Nephron progenitor cell (in vitro differentiated cells): ENCODE measurements around the gene COL25A1.

ENCODE experiments used
- DNase-seq: peaks from one replicate; pipeline ENCODE4 v3.0.0; 2021
- H3K27ac Mint-ChIP-seq: 2 replicates; pipeline ENCODE4 v1.8.0; 2021; ENCODE audit warnings: mild to moderate bottlenecking, moderate library complexity, mixed read lengths
- H3K27me3 Mint-ChIP-seq: 2 replicates; pipeline ENCODE4 v1.8.0; 2021; ENCODE audit warnings: mild to moderate bottlenecking, low read depth, mixed read lengths; ENCODE audit not compliant: poor library complexity
- H3K36me3 Mint-ChIP-seq: 2 replicates; pipeline ENCODE4 v1.8.0; 2021; ENCODE audit warnings: low read depth, mixed read lengths
- H3K4me1 Mint-ChIP-seq: 2 replicates; pipeline ENCODE4 v1.8.0; 2021; ENCODE audit warnings: mixed read lengths
- H3K4me3 Mint-ChIP-seq: 2 replicates; pipeline ENCODE4 v1.8.0; 2021; ENCODE audit warnings: mild to moderate bottlenecking, moderate library complexity, mixed read lengths
- H3K9me3 Mint-ChIP-seq: 2 replicates; pipeline ENCODE4 v1.8.0; 2021; ENCODE audit warnings: mild to moderate bottlenecking, moderate library complexity, mixed read lengths
- TF ChIP-seq, protein P1 (sequence below): fragments of 200-600 bp; sonication (generic); IDR thresholded peaks from 2 replicates; pipeline ENCODE4 v1.5.0; 2021; ENCODE audit warnings: antibody characterized with exemption

COL25A1 gene

DNA sequence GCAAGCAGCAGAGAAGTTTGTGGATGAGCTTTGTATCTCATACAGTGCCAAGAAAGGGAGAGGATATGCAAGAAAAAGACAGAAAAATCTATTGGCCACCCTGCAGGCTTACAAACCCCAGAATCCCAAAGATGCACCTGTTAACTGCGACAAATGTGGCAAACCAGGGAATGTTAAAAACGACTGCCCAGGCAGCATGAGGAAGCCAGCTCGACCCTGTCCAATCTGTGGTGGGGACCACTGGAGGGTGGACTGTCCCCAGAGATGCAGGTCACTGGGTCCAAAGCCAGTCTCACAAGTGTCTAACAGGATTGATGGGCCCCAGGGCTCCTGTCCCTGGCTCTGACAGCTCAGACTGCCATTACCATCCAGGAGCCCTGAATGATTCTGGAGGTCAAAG lies 12.9 kb upstream of the COL25A1 start:
- Mint-ChIP-seq H3K4me1 (no peaks in the 10 kb centered on the region), H3K9me3 (peaks cover 23% of the 10 kb centered on the region), H3K27me3 (peaks cover 12% of the 10 kb centered on the region), H3K27ac (no peak overlapping the region), H3K36me3 (no peaks in the 10 kb centered on the region), H3K4me3 (no peak overlapping the region)
- DNase-seq: no peak
- TF ChIP-seq, protein P1, sequence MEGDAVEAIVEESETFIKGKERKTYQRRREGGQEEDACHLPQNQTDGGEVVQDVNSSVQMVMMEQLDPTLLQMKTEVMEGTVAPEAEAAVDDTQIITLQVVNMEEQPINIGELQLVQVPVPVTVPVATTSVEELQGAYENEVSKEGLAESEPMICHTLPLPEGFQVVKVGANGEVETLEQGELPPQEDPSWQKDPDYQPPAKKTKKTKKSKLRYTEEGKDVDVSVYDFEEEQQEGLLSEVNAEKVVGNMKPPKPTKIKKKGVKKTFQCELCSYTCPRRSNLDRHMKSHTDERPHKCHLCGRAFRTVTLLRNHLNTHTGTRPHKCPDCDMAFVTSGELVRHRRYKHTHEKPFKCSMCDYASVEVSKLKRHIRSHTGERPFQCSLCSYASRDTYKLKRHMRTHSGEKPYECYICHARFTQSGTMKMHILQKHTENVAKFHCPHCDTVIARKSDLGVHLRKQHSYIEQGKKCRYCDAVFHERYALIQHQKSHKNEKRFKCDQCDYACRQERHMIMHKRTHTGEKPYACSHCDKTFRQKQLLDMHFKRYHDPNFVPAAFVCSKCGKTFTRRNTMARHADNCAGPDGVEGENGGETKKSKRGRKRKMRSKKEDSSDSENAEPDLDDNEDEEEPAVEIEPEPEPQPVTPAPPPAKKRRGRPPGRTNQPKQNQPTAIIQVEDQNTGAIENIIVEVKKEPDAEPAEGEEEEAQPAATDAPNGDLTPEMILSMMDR: no peak

DNA sequence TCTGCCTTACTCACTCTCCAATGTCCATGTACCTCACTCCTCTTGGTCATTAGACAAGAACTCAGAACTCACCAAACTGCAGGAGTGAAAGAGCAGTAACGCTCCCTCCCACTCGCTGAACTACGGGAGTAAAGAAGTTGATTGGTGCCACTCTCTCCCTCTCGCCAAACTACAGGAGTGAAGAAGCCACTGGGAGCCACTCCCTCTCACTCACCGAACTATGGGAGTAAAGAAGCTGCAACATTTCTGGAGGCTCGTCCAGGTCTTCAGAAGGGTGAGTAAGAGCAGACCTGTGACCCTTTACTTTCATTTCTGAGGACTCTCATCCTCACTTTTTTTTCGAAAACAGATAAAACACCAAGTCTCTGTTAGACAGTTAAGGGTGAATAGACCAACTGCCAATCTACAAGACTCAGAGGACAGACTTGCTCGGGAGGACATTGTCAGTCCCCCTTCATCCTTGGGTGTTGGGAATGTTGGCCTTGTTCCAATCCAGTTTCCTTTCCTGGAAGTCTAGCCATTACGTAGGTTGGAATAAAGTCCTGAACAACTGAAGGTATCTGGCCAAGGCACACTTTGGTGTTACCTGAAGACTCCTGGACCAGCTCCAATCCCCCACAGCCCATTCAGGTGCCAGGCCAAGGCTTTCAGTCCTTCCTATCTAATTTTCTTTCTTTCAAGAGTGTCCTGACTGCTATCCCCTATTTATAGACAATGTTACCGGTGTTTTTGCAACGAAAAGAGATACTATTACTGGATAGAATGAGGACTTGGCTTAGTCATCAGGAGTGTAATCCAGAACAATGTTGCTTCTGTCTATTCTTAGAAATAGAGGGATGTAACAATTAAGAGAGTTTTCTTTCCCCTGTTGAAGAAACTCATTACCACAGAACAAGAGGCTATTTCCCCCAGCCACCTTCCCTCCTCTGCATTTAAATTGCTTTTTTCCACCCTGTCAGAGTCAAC lies 11.0 kb upstream of the COL25A1 start:
- peaks cover 12% of the 10 kb centered on the region for H3K27me3 Mint-ChIP-seq
- no peak overlapping the region for H3K4me3 Mint-ChIP-seq
- TF ChIP-seq, protein P1: no peak
- DNase-seq: no peak
- no peak overlapping the region for H3K27ac Mint-ChIP-seq
- H3K36me3 Mint-ChIP-seq: no peaks in the 10 kb centered on the region
- H3K9me3 Mint-ChIP-seq: peaks cover 23% of the 10 kb centered on the region
- H3K4me1 Mint-ChIP-seq: no peaks in the 10 kb centered on the region

DNA sequence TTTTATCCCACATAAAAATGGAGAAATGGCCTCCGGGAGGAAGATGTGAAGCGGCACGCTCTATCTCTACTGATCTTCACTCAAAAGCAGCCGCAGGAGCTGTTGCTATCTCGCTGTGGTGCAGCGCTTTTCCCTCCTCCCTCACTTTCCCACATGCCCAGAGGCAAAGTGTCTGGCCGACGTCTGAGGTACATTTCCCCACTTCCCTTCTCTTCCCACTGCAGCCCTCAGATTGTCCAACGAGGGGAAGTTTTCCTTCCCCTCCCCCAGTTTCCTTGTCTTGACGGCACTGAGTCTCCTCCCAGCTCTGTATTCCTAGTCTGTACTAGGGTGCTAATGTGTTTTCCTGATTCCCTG lies 660 bp upstream of the COL25A1 start:
- Mint-ChIP-seq H3K4me3 (peak overlapping the region; percentile 84), H3K4me1 (peaks cover 17% of the 10 kb centered on the region), H3K27ac (no peak overlapping the region), H3K27me3 (peaks cover 42% of the 10 kb centered on the region), H3K9me3 (peaks cover 3% of the 10 kb centered on the region), H3K36me3 (no peaks in the 10 kb centered on the region)
- TF ChIP-seq, protein P1: no peak
- DNase-seq: no peak

DNA sequence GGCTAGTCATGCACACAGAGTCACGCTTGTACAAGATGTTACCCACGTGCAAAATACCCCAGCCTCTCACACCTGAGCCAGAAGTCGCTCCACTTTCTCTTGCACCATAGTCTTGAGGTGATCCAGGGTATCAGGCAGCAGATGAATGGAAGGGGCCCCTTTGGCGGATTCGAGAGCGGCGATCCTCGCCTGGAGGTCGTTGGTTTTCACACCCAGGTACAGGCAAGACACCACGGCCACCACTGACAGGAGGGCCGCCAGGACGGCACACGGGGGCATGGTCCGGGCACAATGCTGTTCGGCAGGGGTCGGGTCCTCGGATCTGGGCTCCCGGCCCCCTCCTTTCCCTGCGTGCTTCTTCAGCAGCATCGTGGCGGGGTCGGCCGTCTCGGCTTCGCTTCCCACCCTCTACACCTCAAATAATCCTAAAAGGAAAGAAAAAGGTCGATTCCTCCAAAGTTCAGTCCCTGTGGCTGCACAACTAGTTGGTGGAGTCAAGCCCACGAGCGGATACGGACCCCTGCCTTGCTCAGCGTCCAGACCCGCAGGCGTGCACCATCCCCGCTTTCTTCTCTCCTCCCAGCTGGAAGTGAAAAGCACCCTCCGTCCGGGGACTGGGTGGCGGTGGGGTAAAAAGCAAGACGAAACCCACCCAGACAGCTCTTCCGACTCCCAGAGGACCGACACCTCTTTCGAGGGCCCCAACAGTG lies 652 bp downstream of the COL25A1 start:
- Mint-ChIP-seq H3K36me3 (no peaks in the 10 kb centered on the region), H3K4me1 (peaks cover 17% of the 10 kb centered on the region), H3K9me3 (peaks cover 3% of the 10 kb centered on the region), H3K27ac (no peak overlapping the region), H3K27me3 (peaks cover 42% of the 10 kb centered on the region), H3K4me3 (peak overlapping the region; percentile 84)
- DNase-seq: peak; percentile 21
- TF ChIP-seq, protein P1: no peak

DNA sequence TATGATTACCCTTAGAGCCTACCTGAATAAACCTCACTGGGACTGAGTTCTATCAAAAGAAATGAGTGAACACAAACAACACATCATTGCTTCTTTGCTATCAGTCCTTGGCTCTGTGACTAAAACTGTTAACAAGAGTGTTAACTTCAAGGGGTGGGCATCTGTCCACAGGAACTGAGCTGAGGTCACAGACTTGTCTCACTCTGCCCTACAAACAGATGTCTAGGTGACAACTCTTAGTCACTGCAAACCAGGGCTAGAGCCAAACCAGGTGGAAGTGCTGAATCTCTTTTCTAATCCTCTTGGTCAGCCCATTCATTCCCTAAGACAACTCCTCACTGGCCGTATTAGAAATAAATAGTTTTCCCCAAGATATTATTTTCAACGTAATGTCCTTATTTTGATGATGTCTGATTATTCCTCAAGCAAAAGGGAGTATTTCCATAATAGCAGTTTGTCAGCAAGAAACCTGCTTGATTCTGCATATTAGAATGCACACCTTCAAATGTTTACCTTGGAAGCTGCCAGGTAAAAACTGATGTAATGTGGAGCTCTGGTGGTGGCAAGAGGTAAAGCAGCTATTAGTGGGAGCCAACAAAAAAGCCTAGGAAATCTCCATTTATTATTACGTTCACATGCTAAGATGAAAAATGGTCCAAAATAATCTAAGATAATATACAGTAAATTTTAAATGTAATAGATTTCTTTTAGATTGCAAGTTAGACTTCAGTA lies 4.0 kb downstream of the COL25A1 start:
- Mint-ChIP-seq H3K27me3 (peaks cover 31% of the 10 kb centered on the region), H3K4me3 (no peak overlapping the region), H3K36me3 (no peaks in the 10 kb centered on the region), H3K27ac (no peak overlapping the region), H3K9me3 (peaks cover 3% of the 10 kb centered on the region), H3K4me1 (peaks cover 15% of the 10 kb centered on the region)
- TF ChIP-seq, protein P1: peak; percentile 67
- DNase-seq: no peak
